GM21717 (cell line): ENCODE data around the gene CSHL1.
"Not testable (repeated sequence)": the region's sequence is repeated elsewhere in the genome, so short reads cannot be mapped to it uniquely, and the experiment has no call there.

ENCODE experiments used
- ATAC-seq: cut with Tn5 transposase; IDR thresholded peaks from one replicate; pipeline ENCODE4 v1.9.1; 2021; ENCODE audit warnings: mild to moderate bottlenecking, moderate library complexity; ENCODE audit not compliant: unreplicated experiment

Gene CSHL1

DNA sequence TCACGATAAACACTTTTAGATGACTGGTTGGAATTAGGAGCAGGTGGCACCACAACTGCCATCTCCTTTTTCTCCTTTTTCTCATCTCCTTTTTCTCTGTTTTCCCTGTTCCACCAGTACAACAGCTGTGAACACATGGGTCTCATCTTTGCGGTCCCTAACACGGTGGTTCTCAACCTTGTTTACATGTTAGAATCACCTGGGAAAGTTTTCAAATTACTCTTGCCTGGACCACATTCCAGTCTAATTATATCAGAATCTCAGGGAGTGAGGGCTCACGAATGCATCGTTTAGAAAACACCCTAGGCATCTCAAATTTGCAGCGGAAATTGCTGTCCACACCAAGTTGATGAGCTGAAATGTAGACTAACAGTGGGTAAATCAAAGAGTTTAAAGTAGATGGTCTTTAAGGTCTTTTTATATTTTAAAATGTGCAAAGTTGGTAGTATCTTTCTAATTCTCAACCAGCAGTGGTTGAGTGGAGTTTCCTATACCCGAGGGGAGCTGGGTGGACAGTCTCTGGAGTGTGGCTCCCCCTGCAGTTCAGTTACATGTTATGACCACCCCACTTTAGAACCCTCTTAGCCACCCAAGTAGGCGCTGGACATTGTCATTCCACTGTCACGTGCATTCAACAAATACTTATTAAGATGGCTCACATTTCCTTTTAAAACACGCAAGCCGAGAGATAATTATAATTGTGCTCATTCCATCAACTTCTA is 18.6 kb downstream of the CSHL1 start:
- not testable (repeated sequence) for ATAC-seq

DNA sequence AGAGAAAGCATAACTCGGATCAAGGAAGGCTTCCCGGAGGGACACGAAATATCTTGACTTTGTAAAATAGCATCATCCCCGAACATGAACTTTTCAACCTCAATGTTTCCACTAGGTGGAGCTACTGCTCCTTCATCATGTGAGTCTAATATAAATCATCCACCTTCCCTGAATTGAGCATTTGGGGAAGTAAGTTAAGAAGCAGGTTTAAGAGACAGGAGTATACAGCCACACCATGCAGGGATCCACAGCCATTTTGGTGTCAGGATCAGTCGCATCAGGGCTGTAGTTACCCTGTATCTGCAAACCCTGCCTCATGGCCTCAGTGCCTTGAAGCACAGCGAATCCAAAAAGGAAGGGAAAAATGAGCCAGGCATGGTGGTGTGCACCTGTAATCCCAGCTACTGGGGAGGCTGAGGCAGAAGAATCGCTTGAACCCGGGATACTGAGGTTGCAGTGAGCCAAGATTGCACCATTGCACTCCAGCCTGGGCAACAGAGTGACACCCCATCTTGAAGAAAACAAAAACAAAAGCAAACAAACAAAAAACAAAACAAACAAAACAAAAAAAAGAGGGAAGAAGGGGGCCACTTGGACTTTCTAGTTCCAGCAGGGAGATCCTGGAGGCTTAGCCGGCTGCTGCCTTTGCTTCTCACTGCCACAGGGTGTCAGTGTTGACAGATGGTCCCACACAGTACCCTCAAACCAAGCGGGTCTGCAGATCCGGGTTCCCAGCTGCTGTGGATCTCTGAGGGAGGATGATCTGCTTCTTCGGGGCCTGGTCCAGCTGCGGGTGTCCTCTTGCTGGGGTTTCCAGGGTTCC is 21.8 kb downstream of the CSHL1 start:
- not testable (repeated sequence) for ATAC-seq

DNA sequence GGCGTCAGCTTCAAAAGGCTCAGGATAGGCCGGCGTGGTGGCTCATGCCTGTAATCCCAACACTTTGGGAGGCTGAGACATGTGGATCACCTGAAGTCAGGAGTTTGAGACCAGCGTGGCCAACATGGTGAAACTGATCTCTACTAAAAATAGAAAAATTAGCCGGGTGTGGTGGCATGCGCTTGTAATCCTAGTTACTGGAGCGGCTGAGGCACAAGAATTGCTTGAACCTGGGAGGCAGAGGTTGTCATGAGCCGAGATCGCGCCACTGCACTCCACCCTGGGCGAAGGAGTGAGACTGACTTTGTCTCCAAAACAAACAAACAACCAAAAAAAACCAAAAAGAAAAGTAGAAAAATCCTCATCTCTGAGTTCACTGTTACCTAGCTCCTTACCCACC is 25.9 kb downstream of the CSHL1 start:
- ATAC-seq = not testable (repeated sequence)

DNA sequence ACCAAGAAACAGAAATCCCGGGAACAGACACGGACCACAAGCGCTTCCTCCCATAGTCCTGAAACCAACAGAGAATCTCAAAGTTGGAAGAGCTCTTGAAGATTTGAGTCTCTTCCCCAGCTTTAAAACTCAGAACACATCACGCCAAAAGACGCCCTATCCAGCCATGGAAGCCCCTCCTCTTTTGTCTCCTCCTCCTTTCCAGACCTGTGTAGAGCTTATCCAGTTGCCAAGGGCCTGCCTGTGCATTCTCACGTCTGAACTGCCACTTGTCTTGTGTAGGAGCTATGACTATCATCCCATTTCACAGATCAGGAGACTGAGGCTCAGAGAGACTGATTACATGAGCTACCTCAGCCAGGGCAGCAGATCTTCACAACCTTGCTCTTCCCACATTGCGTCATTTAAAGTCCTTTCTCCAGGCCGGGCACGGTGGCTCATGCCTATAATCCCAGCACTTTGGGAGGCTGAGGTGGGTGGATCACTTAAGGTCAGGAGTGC is 28.4 kb downstream of the CSHL1 start:
- ATAC-seq = not testable (repeated sequence)

DNA sequence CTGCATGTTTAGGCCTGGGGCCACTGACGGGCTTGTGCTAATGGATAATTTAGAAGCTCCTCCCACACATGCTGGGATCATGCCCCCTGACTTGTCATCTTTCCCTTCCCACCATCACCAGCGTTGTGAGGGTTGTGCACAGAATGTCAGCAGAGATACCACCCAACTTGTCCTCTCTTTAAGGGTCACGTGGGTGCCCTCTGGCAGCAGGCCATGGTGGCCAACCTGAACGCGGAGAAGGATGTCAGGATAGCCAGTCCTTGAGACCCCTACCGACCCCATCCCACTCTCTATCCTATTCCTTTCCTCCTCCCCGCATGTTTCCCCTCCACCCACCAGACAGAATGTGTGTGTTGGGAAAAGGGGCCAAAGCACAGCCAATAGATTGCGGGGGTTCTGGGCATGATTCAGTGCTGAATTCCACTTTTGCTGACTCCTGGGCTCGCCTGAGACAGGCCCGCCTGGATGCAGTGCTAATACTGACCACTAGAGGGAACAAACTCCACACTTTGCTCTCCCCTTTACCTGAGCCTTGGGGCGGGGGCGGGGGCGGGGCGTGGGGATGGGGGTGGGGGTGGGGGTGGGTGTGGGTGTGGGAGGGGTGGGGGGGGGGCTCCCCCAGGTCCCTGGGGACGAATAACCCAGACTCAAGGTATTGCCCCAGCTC is 29.0 kb downstream of the CSHL1 start, which contains the start of gene GH2:
GH2 (minus strand) TSS at position 10 of the 667 bp plus-strand sequence. CDS start 143 bp downstream, outside the sequence.
- no peak for ATAC-seq

DNA sequence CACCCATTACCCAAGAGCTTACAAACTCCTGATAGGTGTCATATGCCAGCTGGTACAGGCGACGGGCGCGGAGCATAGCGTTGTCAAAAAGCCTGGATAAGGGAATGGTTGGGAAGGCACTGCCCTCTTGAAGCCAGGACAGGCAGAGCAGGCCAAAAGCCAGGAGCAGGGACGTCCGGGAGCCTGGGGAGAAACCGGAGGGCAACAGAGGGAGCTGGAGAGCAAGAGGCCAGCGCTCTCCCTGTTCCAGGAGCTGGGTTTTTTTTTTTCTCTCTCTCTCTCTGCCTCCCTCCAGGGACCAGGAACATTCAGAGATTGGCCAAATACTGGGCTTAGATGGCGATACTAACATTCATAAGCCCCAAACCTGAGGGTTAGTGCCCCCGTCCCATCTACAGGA is 29.7 kb downstream of the CSHL1 start:
- not testable (repeated sequence) for ATAC-seq

DNA sequence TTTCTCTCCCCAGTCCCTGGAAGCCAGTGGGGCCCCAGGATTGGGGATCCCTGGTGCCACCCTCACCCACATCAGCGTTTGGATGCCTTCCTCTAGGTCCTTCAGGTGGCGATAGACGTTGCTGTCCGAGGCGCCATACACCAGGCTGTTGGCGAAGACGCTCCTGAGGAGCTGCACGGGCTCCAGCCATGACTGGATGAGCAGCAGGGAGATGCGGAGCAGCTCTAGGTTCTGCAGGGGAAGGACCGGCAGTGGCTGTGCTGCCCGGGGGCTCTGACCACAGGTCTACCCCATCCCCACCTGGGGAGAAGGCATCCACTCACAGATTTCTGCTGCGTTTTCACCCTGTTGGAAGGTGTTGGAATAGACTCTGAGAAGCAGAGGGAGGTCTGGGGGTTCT is 30.4 kb downstream of the CSHL1 start:
- ATAC-seq = no peak

DNA sequence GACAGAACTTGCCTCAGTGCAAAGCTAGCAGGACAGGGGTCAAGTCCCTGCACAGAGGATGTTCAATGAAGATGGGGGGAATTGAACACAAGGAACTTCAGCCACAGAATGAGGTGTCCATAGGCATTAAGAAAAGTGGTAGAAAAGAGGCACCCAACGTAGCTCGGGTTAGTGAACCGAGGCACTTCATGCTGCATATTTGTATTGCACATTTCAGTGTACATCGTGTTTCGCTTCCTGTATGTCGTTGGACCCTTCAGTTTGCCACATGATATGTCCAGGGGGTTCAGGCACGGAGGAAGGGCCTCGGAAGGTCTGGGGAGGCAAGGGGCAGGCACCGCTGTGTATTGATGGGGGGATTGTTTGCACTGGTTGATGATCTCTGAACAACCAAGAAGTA is 32.6 kb downstream of the CSHL1 start:
- ATAC-seq = not testable (repeated sequence)

DNA sequence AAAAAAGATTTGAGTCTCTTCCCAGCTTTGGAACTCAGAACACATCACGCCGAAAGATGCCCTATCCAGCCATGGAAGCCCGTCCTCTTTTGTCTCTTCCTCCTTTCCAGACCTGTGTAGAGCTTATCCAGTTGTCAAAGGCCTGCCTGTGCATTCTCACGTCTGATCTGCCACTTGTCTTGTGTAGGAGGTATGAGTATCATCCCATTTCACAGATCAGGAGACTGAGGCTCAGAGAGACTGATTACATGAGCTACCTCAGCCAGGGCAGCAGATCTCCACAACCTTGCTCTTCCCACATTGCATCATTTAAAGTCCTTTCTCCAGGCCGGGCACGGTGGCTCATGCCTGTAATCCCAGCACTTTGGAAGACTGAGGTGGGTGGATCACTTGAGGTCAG is 36.4 kb downstream of the CSHL1 start:
- not testable (repeated sequence) for ATAC-seq

DNA sequence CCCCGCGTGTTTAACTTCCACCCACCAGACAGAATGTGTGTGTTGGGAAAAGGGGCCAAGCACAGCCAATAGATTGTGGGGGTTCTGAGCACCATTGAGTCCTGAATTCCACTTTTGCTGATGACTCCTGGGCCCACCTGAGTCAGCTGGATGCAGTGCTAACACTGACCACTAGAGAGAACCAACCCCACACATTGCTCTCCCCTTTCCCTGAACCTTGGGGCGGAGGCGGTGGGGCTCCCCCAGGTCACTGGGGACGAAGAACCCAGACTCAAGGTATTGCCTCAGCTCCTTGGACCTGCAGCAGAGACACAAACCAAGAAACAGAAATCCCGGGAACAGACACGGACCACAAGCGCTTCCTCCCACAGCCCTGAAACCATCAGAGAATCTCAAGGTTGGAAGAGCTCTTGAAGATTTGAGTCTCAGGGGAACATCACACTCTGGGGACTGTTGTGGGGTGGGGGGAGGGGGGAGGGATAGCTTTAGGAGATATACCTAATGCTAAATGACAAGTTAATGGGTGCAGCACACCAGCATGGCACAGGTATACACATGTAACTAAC is 36.9 kb downstream of the CSHL1 start:
- not testable (repeated sequence) for ATAC-seq

DNA sequence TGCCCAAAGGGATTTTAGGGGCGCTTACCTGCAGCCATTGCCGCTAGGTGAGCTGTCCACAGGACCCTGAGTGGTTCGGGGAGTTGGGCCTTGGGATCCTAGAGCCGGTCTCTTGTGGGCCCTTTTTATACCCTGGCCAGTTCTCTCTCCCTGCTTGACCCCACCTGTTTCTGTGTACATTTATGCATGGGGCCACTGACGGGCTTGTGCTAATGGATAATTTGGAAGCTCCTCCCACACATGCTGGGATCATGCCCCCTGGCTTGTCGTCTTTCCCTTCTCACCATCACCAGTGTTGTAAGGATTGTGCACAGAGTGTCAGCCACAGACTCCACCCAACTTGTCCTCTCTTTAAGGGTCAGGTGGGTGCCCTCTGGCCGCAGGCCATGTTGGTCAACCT is 37.5 kb downstream of the CSHL1 start, which contains the start of gene CSH2:
CSH2 (minus strand) TSS at position 101 of the 400 bp plus-strand sequence; CDS start at position 38, 63 bp downstream.
- not testable (repeated sequence) for ATAC-seq

DNA sequence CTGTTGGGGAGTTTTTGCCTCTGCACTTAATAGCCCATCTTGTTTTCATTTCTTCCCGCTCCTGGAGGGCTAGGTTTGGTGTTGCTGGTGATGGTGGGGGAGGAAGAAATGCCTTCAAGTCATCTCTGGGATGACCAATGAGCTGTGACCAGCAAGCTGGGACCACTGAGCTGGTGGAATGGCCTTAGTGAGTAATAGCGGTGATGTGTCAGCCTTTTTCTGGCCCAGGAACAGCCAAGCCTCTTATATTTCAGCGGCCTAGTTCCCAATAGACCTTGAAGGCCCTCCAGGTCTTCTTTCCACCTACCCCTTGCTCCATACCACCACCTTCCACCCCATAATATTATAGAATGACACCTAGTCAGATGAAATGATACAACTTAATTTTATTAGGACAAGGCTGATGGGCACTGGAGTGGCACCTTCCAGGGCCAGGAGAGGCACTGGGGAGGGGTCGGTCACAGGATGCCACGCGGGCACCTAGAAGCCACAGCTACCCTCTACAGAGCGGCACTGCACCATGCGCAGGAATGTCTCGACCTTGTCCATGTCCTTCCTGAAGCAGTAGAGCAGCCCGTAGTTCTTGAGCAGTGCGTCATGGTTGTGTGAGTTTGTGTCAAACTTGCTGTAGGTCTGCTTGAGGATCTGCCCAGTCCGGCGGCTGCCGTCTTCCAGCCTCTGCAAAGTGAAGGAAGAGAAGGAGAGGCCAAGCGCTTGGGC is 39.3 kb downstream of the CSHL1 start:
- not testable (repeated sequence) for ATAC-seq

DNA sequence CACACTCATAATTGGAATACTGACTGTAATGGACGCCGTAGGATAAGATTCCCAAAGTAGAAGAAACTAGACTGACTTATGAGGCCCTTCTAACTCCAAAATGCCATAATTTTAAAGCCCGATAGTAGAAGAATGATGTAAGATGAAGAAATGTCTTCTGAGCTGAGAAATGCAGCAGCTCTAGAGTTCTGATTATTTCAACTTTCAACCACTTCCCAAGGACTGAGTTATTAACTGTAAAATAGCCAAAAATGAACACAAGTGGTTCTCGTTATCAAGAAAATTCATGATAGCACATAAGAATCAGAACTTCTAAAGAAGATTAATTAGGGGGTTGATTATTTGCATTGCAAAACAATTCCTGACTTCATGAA is 40.8 kb downstream of the CSHL1 start:
- not testable (repeated sequence) for ATAC-seq

DNA sequence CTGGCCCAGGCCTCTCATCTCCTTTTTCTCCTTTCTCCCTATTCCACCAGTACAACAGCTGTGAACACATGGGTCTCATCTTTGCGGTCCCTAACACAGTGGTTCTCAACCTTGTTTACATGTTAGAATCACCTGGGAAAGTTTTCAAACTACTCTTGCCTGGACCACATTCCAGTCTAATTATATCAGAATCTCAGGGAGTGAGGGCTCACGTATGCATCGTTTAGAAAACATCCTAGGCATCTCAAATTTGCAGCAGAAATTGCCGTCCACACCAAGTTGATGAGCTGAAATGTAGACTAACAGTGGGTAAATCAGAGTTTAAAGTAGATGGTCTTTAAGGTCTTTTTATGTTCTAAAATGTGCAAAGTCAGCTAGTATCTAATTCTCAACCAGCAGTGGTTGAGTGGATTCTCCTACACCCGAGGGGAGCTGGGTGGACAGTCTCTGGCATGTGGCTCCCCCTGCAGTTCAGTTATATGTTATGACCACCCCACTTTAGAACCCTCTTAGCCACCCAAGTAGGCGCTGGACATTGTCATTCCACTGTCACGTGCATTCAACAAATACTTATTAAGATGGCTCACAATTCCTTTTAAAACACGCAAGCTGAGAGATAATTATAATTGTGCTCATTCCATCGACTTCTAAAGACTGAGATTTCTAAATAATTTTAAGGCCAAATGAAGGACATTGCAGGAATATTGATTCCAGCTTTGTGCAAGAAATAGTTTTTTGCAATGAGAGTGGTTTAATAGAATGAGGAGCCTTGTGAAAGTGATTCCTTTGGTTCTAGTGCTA is 41.4 kb downstream of the CSHL1 start:
- not testable (repeated sequence) for ATAC-seq

DNA sequence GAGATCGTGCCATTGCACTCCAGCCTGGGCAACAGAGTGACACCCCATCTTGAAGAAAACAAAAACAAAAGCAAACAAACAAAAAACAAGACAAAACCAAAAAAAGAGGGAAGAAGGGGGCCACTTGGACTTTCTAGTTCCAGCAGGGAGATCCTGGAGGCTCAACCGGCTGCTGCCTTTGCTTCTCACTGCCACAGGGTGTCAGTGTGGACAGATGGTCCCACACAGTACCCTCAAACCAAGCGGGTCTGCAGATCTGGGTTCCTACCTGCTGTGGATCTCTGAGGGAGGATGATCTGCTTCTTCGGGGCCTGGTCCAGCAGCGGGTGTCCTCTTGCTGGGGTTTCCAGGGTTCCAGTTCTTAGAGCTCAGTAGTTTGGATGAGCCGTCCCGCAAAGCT is 44.4 kb downstream of the CSHL1 start:
- not testable (repeated sequence) for ATAC-seq
